Neutrophil (primary cell): ENCODE measurements around the gene SEMA4C.

Experiments
- H3K27ac ChIP-seq: fragments of 200-600 bp; sonication (generic); 2 replicates; pipeline ENCODE4 v1.5.1; 2016; ENCODE audit warnings: mild to moderate bottlenecking, moderate library complexity
- H3K27me3 ChIP-seq: fragments of 200-600 bp; sonication (generic); 2 replicates; pipeline ENCODE4 v1.6.0; 2016; ENCODE audit warnings: mild to moderate bottlenecking
- H3K36me3 ChIP-seq: fragments of 200-600 bp; sonication (generic); 2 replicates; pipeline ENCODE4 v1.5.1; 2017
- H3K4me1 ChIP-seq, 2 experiments: fragments of 200-600 bp in 1 of 2; sonication (generic) in 1 of 2; 1 replicate in 1 of 2; 2 replicates in 1 of 2; pipeline versions ENCODE4 v1.5.1 to v1.6.1; 2013 to 2016; ENCODE audit warnings: low read depth in 1 of 2, low read length in 1 of 2, mild to moderate bottlenecking in 1 of 2, moderate library complexity in 1 of 2; ENCODE audit not compliant: control insufficient read depth in 1 of 2, insufficient read depth in 1 of 2
- H3K4me3 ChIP-seq, 2 experiments: fragments of 200-600 bp in 1 of 2; sonication (generic) in 1 of 2; 1 replicate in 1 of 2; 2 replicates in 1 of 2; pipeline ENCODE4 v1.5.1; 2013 to 2016; ENCODE audit warnings: low read depth in 1 of 2, low read length in 1 of 2, mild to moderate bottlenecking in 1 of 2, moderate library complexity in 1 of 2
- H3K9me3 ChIP-seq: fragments of 200-600 bp; sonication (generic); 2 replicates; pipeline ENCODE4 v1.5.1; 2016
- TF ChIP-seq, protein P1 (sequence below): fragments of 200-600 bp; sonication (generic); IDR thresholded peaks from 2 replicates; pipeline ENCODE4 v1.5.1; 2016; ENCODE audit warnings: antibody characterized with exemption

SEMA4C gene

DNA sequence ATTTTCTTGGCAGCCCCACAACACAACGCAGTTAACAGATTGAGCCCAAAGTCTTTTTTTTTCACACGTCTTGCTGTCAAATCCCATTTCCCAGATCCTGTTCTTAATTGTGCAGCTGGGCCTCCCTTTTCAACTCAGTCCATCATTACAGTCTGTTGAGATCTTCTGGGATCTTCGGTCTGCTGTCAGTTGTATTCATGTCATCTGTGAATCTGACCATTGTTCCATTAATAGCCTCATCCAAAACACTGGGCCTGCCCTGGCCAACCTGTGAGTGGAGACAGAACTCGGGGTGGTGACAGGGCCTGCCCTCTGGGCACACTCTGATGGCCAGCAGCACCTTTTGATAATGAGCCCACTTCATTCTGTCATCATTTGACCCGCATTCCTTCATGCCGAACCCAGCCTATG lies 39.7 kb upstream of the SEMA4C start:
- no peak overlapping the region for H3K27ac ChIP-seq
- no peaks in the 10 kb centered on the region for H3K9me3 ChIP-seq
- no peaks in the 10 kb centered on the region for H3K4me1 ChIP-seq
- TF ChIP-seq, protein P1, sequence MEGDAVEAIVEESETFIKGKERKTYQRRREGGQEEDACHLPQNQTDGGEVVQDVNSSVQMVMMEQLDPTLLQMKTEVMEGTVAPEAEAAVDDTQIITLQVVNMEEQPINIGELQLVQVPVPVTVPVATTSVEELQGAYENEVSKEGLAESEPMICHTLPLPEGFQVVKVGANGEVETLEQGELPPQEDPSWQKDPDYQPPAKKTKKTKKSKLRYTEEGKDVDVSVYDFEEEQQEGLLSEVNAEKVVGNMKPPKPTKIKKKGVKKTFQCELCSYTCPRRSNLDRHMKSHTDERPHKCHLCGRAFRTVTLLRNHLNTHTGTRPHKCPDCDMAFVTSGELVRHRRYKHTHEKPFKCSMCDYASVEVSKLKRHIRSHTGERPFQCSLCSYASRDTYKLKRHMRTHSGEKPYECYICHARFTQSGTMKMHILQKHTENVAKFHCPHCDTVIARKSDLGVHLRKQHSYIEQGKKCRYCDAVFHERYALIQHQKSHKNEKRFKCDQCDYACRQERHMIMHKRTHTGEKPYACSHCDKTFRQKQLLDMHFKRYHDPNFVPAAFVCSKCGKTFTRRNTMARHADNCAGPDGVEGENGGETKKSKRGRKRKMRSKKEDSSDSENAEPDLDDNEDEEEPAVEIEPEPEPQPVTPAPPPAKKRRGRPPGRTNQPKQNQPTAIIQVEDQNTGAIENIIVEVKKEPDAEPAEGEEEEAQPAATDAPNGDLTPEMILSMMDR = no peak
- H3K36me3 ChIP-seq = no peaks in the 10 kb centered on the region
- H3K4me3 ChIP-seq = no peak overlapping the region
- peaks cover 25% of the 10 kb centered on the region for H3K27me3 ChIP-seq

DNA sequence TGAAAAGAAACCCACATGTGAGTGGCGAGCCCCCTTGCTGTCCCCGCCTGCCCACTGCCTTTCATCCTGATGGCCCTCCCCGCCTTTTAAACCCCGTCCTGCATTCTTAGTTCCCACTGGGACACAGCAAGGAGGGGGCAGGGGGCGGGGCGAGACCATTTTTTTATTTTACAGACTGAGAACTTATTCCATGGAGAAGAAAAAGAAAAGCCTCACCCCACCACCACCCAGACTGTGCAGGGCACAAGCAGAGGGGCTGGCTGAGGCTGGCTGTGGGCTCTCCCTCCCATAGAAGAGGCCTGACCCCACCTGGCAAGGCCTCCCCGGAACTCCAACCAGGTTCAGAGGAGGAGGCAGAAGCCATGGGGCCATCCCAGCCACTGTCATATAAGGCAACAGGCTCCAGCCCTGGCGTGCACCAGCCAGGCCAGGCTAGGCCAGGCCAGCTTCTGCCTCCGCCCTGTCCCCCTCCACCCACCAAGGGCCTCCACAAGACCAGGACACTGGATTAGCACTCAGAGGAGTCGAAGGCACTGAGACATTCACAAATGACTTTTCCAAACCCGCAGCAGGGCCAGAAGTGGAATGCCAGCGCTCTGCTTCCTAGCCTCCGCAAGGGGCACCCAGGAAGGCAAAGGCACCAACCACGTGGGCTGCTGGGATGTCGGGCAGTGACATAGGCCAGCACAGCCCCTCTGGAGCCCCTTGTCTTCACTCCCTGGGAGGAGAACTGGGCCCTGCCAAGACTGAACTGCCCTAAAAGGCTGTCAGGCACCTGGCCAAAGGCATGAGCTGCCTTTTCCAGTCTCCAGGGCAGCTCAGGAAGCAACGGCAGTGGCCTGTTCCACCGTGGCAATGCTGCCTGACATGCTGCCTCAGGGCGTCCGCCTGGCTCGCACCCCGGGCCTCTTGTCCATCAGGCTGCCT lies 37.5 kb upstream of the SEMA4C start:
- Histone ChIP-seq H3K27ac (no peak overlapping the region), H3K27me3 (peaks cover 13% of the 10 kb centered on the region), H3K4me3 (no peak overlapping the region), H3K4me1 (no peaks in the 10 kb centered on the region), H3K9me3 (no peaks in the 10 kb centered on the region), H3K36me3 (no peaks in the 10 kb centered on the region)
- TF ChIP-seq, protein P1 = no peak

DNA sequence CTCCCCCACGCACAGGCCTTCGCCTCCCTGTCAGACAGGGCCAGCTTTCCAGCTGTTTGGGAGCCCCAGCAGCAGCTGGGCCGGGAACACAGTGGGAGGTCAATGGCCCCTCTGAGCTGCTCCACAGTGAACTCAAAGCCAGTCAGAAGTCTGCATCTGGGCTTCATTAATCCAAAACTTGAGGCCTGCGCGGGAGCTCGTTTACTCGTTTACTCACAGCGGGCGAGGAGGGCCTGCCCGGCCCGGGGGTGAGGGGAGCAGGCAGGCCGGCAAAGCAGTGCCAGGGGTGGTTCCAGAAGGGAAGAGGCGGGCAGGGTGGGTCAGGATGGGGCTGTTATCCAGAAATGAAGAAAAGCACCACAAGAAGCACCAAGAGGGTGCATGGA lies 36.8 kb upstream of the SEMA4C start:
- TF ChIP-seq, protein P1 = no peak
- Histone ChIP-seq H3K36me3 (no peaks in the 10 kb centered on the region), H3K9me3 (no peaks in the 10 kb centered on the region), H3K27me3 (peaks cover 10% of the 10 kb centered on the region), H3K4me1 (no peaks in the 10 kb centered on the region), H3K27ac (no peak overlapping the region), H3K4me3 (no peak overlapping the region)

DNA sequence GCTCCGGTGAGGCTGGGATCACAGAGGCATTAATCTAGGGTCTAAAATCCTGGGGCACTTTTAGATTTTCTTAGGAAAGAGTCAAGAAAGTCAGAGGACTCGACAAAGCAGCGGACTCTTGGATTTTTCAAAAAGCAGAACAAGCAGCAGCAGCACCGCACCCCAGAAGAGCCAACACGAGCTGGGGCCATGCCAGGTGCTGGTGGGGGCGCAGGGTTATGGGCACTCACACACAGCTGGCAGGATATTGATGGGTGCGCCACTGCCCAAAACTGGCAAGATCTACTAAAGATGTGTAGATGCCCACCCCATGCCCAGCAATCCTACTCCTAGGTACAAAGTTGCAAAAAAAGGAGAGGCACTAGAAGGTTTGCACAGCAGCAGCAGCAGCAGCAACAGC lies 33.9 kb upstream of the SEMA4C start:
- TF ChIP-seq, protein P1 = no peak
- no peaks in the 10 kb centered on the region for H3K36me3 ChIP-seq
- H3K27me3 ChIP-seq = peaks cover 10% of the 10 kb centered on the region
- H3K4me3 ChIP-seq = no peak overlapping the region
- no peak overlapping the region for H3K27ac ChIP-seq
- no peaks in the 10 kb centered on the region for H3K4me1 ChIP-seq
- H3K9me3 ChIP-seq = no peaks in the 10 kb centered on the region

DNA sequence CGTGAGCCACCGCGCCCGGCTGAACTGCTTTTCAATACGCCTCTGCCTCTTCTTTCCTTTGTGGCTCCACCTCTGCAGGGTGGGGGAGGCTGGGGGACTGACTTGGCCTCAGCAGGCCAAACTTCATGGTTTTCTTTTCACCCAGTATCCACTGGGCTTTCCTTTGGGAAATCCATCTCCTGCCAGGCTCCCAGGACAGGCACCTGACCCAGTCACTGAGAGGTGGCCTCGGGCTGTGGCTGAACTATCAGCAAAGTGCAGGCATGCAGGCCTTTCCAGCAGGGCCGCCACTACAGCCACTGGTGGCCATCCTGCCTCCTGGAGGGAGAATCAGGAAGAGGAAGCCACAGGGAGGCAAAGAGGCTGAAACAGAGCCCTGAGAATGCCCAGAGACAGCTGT lies 33.4 kb upstream of the SEMA4C start:
- peaks cover 10% of the 10 kb centered on the region for H3K27me3 ChIP-seq
- no peaks in the 10 kb centered on the region for H3K36me3 ChIP-seq
- H3K4me3 ChIP-seq = no peak overlapping the region
- no peaks in the 10 kb centered on the region for H3K9me3 ChIP-seq
- H3K27ac ChIP-seq = no peak overlapping the region
- H3K4me1 ChIP-seq = no peaks in the 10 kb centered on the region
- TF ChIP-seq, protein P1 = no peak
